Uterus (tissue), 4 donors: ENCODE measurements around the gene OR1S2. TPM values are rescaled to one million over a fixed set of nuclear protein-coding genes. Genes with fewer than 3 reads are reported as not detected.

Experiments used
- DNase-seq, 2 donors: peaks; one replicate each; pipeline ENCODE4 v3.0.0-alpha.2; 2019 to 2020
- H3K27ac ChIP-seq, 2 donors: fragments of 200-600 bp; sonication (generic); 1 replicate in 1 of 2; 2 replicates in 1 of 2; pipeline ENCODE4 v1.5.1; 2016 to 2018
- H3K27me3 ChIP-seq, 2 donors: fragments of 200-600 bp; sonication (generic); one replicate each; pipeline ENCODE4 v1.5.1; 2018 to 2019; ENCODE audit warnings: control low read depth in 1 of 2
- H3K36me3 ChIP-seq, 2 donors: fragments of 200-600 bp; sonication (generic); one replicate each; pipeline ENCODE4 v1.5.1; 2019; ENCODE audit warnings: control low read depth in 1 of 2
- H3K4me1 ChIP-seq, 2 donors: fragments of 200-600 bp; sonication (generic); one replicate each; pipeline ENCODE4 v1.5.1; 2018 to 2019; ENCODE audit warnings: control low read depth in 1 of 2
- H3K4me3 ChIP-seq, 2 donors: fragments of 200-600 bp; sonication (generic); 1 replicate in 1 of 2; 2 replicates in 1 of 2; pipeline ENCODE4 v1.5.1; 2018 to 2019; ENCODE audit warnings: mild to moderate bottlenecking in 1 of 2
- H3K9me3 ChIP-seq, 2 donors: fragments of 200-600 bp; sonication (generic); one replicate each; pipeline ENCODE4 v1.5.1; 2019; ENCODE audit warnings: control low read depth in 1 of 2
- CTCF ChIP-seq, 4 experiments: fragments of 200-600 bp in 2 of 4; fragments of 450-650 bp in 2 of 4; sonication (generic) in 2 of 4; IDR thresholded peaks; one replicate each; pipeline ENCODE4 v1.5.1; 2016 to 2019; ENCODE audit warnings: antibody characterized with exemption in 4 of 4, mild to moderate bottlenecking in 2 of 4, moderate library complexity in 1 of 4
- POLR2A ChIP-seq, 2 donors: fragments of 450-650 bp; IDR thresholded peaks; one replicate each; pipeline ENCODE4 v1.6.1; 2016; ENCODE audit warnings: antibody characterized with exemption in 2 of 2, mild to moderate bottlenecking in 1 of 2, moderate library complexity in 1 of 2
- intact Hi-C: fragments of 100-400 bp; cut with DNase I; formaldehyde crosslinking; loops from one replicate; pipeline ENCODE4 v1.15.1; 2023; ENCODE audit warnings: low total_unique reads
- total RNA-seq, 4 donors: library from RNA; depleted of rRNA in 3 of 4; stranded (reverse); fragments of >200 nt in 3 of 4; gene quantifications; one replicate each; pipeline versions ENCODE4 v1.1.0 to v1.2.4, GENCODE V29; 2014 to 2023
- donor health status: DM: yes; HTN: yes; CAD: no.

The OR1S2 gene
- total RNA-seq, 4 donors from 2014 or later = not detected

- TF ChIP-seq CTCF (IDR thresholded peaks at IDR 0.05) = no peak
- no peak for TF ChIP-seq POLR2A (IDR thresholded peaks at IDR 0.05)
- DNase-seq = no peak
- Histone ChIP-seq H3K9me3 (no peaks in the 10 kb centered on the region), H3K4me1 (no peaks in the 10 kb centered on the region), H3K27ac (no peak overlapping the region), H3K27me3 (no peaks in the 10 kb centered on the region), H3K36me3 (no peaks in the 10 kb centered on the region), H3K4me3 (no peak overlapping the region)
- intact Hi-C loops = no loop called here
Measured at GRCh38 chr11:58199271-58199670, 4.7 kb downstream of the OR1S2 start.

GRCh38 chr11:58195939-58196338 is 8.0 kb downstream of the OR1S2 start:
- no peaks in the 10 kb centered on the region for H3K27me3 ChIP-seq
- no peaks in the 10 kb centered on the region for H3K36me3 ChIP-seq
- DNase-seq = no peak
- H3K4me1 ChIP-seq = no peaks in the 10 kb centered on the region
- no peak overlapping the region for H3K27ac ChIP-seq
- H3K9me3 ChIP-seq = no peaks in the 10 kb centered on the region
- intact Hi-C loops = no loop called here
- no peak overlapping the region for H3K4me3 ChIP-seq
- TF ChIP-seq CTCF (IDR thresholded peaks at IDR 0.05) (no peak), POLR2A (IDR thresholded peaks at IDR 0.05) (no peak)

GRCh38 chr11:58193391-58193790 is 10.6 kb downstream of the OR1S2 start:
- Histone ChIP-seq H3K4me3 (no peak overlapping the region), H3K27me3 (no peaks in the 10 kb centered on the region), H3K4me1 (no peaks in the 10 kb centered on the region), H3K9me3 (no peaks in the 10 kb centered on the region), H3K27ac (no peak overlapping the region), H3K36me3 (no peaks in the 10 kb centered on the region)
- TF ChIP-seq POLR2A (IDR thresholded peaks at IDR 0.05) (no peak), CTCF (IDR thresholded peaks at IDR 0.05) (no peak)
- intact Hi-C loops = no loop called here
- DNase-seq = no peak

- DNase-seq = no peak
- Histone ChIP-seq H3K9me3 (no peaks in the 10 kb centered on the region), H3K27me3 (no peaks in the 10 kb centered on the region), H3K27ac (no peak overlapping the region), H3K36me3 (no peaks in the 10 kb centered on the region), H3K4me1 (no peaks in the 10 kb centered on the region), H3K4me3 (no peak overlapping the region)
- TF ChIP-seq CTCF (IDR thresholded peaks at IDR 0.05) (no peak), POLR2A (IDR thresholded peaks at IDR 0.05) (no peak)
- intact Hi-C loops = no loop called here
Measured at GRCh38 chr11:58192229-58192628, 11.7 kb downstream of the OR1S2 start.

GRCh38 chr11:58188770-58189169 is 15.2 kb downstream of the OR1S2 start, which contains the start of gene OR9Q2:
TSS of gene OR9Q2 (plus strand) at chr11:58189070. CDS start at chr11:58190491, 1,421 bp downstream.
- no peak within 1 kb of the TSS for H3K27ac ChIP-seq
- H3K4me3 ChIP-seq = no peak within 1 kb of the TSS
- H3K9me3 ChIP-seq = no peaks in the 10 kb centered on the region
- TF ChIP-seq CTCF (IDR thresholded peaks at IDR 0.05) = no peak
- TF ChIP-seq POLR2A (IDR thresholded peaks at IDR 0.05) = no peak
- intact Hi-C loops = no loop called here
- H3K27me3 ChIP-seq = no peaks in the 10 kb centered on the region
- DNase-seq = no peak
- no peaks in the 10 kb centered on the region for H3K36me3 ChIP-seq
- H3K4me1 ChIP-seq = no peaks in the 10 kb centered on the region
